Osteocyte (in vitro differentiated cells): ENCODE results near the gene D2HGDH. TPM values are rescaled to one million over a fixed set of nuclear protein-coding genes. Genes with fewer than 3 reads are reported as not detected.
"Not testable (repeated sequence)": the region's sequence is repeated elsewhere in the genome, so short reads cannot be mapped to it uniquely, and the experiment has no call there.

ENCODE experiments used
- DNase-seq: peaks from one replicate; pipeline ENCODE4 v3.0.0; 2021; ENCODE audit warnings: mixed read lengths; ENCODE audit not compliant: unreplicated experiment; ENCODE audit errors: extremely low spot score
- H3K27ac Mint-ChIP-seq: one replicate; pipeline ENCODE4 v1.8.0; 2021; ENCODE audit warnings: mild to moderate bottlenecking, mixed read lengths; ENCODE audit not compliant: unreplicated experiment
- H3K27me3 Mint-ChIP-seq: one replicate; pipeline ENCODE4 v1.8.0; 2021; ENCODE audit warnings: mixed read lengths; ENCODE audit not compliant: unreplicated experiment
- H3K36me3 Mint-ChIP-seq: one replicate; pipeline ENCODE4 v1.8.0; 2021; ENCODE audit warnings: mixed read lengths; ENCODE audit not compliant: unreplicated experiment
- H3K4me1 Mint-ChIP-seq: one replicate; pipeline ENCODE4 v1.8.0; 2021; ENCODE audit warnings: mixed read lengths; ENCODE audit not compliant: unreplicated experiment
- H3K4me3 Mint-ChIP-seq: one replicate; pipeline ENCODE4 v1.8.0; 2021; ENCODE audit warnings: mild to moderate bottlenecking, moderate library complexity, mixed read lengths; ENCODE audit not compliant: unreplicated experiment
- H3K9me3 Mint-ChIP-seq: one replicate; pipeline ENCODE4 v1.8.0; 2021; ENCODE audit warnings: mixed read lengths; ENCODE audit not compliant: unreplicated experiment
- CTCF ChIP-seq: fragments of 200-600 bp; sonication (generic); IDR thresholded peaks from 2 replicates; pipeline ENCODE4 v1.5.0; 2021; ENCODE audit warnings: antibody characterized with exemption, mild to moderate bottlenecking, moderate library complexity
- total RNA-seq: library from RNA; stranded (reverse); gene quantifications from 2 replicates; pipeline ENCODE4 v1.2.1, GENCODE V29; 2021

Gene D2HGDH
- total RNA-seq, 1 donor from 2014 or later: 32.5 TPM

DNA sequence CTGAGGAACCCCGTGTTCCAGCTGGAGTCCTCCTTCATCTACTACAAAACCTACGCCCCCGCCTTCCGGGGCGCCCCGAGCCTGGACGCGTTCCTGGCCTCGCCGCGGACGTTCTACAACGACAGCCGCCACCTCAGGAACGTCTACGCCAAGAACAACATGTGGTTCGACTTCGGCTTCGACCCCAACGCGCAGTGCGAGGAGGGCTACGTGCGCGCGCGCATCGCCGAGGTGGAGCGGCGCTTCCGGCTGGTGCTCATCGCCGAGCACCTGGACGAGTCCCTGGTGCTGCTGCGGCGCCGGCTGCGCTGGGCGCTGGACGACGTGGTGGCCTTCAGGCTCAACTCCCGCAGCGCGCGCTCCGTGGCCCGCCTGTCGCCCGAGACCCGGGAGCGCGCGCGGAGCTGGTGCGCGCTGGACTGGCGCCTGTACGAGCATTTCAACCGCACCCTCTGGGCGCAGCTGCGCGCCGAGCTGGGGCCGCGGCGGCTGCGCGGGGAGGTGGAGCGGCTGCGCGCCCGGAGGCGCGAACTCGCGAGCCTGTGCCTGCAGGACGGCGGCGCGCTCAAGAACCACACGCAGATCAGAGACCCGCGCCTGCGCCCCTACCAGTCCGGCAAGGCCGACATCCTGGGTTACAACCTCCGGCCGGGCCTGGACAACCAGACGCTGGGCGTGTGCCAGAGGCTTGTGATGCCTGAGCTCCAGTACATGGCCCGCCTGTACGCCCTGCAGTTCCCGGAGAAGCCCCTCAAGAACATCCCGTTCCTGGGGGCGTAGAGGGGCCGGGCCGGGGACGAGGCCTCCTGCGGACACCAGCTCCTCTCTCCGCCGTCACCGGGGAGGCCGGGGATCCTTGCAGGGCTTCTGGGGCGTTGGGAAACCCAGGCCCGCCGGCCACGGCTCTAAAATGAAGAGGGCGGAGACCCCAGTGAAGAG, 69.2 kb downstream of the D2HGDH start:
- H3K27ac Mint-ChIP-seq: no peak overlapping the region
- no peak overlapping the region for H3K4me3 Mint-ChIP-seq
- no peak for DNase-seq
- no peaks in the 10 kb centered on the region for H3K9me3 Mint-ChIP-seq
- no peak for TF ChIP-seq CTCF
- H3K27me3 Mint-ChIP-seq: no peaks in the 10 kb centered on the region
- H3K4me1 Mint-ChIP-seq: no peaks in the 10 kb centered on the region
- no peaks in the 10 kb centered on the region for H3K36me3 Mint-ChIP-seq

DNA sequence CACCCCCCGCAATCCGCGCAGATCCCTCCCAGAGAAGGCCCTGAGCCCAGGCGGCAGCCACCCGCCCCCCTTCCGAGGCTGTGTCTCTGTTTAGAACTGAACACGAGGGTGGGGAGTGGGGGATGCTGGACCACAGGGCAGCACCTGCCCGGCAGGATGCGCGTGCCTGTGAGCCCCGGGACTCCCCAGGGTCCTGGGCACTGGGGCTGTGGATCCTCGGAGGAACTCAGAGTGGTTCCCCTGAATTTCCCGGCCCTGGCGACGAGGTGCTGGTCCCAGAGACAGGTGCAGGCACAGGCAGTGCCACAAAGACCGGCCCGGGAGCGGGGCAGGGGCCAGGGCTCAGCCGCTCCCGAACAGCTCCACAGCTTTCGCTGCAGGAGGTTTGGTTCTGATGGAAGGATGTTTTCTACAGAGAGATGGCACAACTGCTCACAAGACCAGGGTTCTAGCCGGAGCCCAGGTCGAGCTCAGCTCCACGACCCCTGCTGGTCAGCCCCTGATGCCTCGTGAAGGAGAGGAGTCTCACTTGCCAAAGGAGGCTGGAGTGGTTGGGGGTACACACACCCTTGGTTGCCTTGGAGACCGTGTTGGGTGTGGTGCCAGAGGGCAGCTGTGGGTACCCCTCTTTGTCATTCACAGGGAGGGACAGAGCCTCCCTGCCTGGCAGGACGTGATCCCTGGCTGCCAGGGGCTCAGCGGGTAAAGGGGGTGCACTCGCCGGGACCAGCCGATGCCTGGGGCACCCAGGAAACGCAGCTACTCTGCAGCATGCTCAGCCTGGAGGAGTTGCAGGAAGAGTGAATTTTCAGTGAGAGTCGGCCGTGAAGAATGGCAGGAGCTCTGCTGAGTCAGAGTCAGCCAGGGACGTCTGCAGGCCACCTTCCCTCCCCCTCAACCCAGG, 70.1 kb downstream of the D2HGDH start:
- Mint-ChIP-seq H3K27ac (no peak overlapping the region), H3K36me3 (no peaks in the 10 kb centered on the region), H3K9me3 (no peaks in the 10 kb centered on the region), H3K27me3 (no peaks in the 10 kb centered on the region), H3K4me3 (no peak overlapping the region), H3K4me1 (no peaks in the 10 kb centered on the region)
- no peak for DNase-seq
- no peak for TF ChIP-seq CTCF

- H3K27ac Mint-ChIP-seq, H3K9me3 Mint-ChIP-seq, DNase-seq, H3K4me1 Mint-ChIP-seq, H3K4me3 Mint-ChIP-seq, H3K36me3 Mint-ChIP-seq, H3K27me3 Mint-ChIP-seq: not testable (repeated sequence)
These were observed 71.8 kb downstream of the D2HGDH start for GRCh38 chr2:241806217-241806616.

DNA sequence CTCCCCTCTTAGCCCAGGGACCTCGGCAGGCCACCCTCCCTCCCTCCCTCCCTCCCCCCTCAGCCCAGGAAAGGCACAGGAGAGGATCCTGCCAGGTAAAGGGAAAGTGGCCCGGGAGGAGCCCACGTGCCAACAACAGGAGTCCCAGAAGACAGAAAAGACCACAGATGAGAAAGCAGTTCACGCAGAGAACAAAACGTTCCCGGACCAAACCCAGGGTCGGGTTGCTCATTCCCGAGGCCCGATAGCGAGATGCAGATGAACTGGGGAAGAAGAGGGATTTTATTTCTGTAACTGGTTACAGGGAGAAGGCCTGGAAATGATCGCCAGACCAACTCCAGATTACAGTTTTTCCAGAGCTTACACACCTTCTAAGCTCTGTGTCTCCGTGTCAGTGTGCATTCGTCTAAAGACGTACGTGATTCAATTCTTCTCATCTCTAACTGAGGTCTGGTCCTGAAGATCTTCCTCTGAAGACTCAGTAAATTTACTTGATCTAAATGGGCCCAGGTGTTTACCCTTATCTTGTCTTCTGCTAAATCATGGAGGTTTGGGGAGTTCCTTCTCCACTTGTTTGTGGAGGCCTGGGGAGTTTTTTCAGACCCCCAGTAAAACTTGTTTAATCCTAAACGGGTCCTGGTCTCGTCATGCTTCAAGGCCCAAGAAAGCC, 73.8 kb downstream of the D2HGDH start:
- Mint-ChIP-seq H3K27me3 (no peaks in the 10 kb centered on the region), H3K4me1 (no peaks in the 10 kb centered on the region), H3K36me3 (no peaks in the 10 kb centered on the region), H3K27ac (no peak overlapping the region), H3K4me3 (no peak overlapping the region), H3K9me3 (no peaks in the 10 kb centered on the region)
- no peak for TF ChIP-seq CTCF
- DNase-seq: no peak

- Mint-ChIP-seq H3K36me3 (no peaks in the 10 kb centered on the region), H3K27me3 (no peaks in the 10 kb centered on the region), H3K4me3 (no peak within 1 kb of the TSS), H3K4me1 (no peaks in the 10 kb centered on the region), H3K27ac (no peak within 1 kb of the TSS), H3K9me3 (no peaks in the 10 kb centered on the region)
- DNase-seq: no peak
- TF ChIP-seq CTCF: no peak
These were observed 74.4 kb downstream of the D2HGDH start, which contains the start of gene NEU4 for GRCh38 chr2:241808721-241809382. NEU4 (plus strand) TSS chr2:241809193; CDS start chr2:241814485, 5,292 bp downstream.
